ENCODE results near the gene CYP27A1. TPM values are rescaled to one million over a fixed set of nuclear protein-coding genes. Genes with fewer than 3 reads are reported as not detected.

The CYP27A1 gene
- total and polyA plus RNA-seq, 2 of the 4 experiments (the other 2 are of a cell fraction) = 5.2 to 5.3 TPM

- dilution Hi-C loops (cut with HindIII; ENCODE audit: low sequenced_read_pairs, unreplicated experiment) (no loop called here), intact Hi-C loops (cut with micrococcal nuclease) (no loop called here), in situ Hi-C loops (cut with MboI; ENCODE audit: low sequenced_read_pairs) (no loop called here)
- H2BK120ac ChIP-seq (ENCODE audit: low read depth, low read length) = no peak overlapping the region
- POLR2A ChIA-PET (ENCODE audit: unreplicated experiment) = no interaction called here
- H3K4me2 ChIP-seq (ENCODE audit: low read depth, low read length) = no peak overlapping the region
- no peak overlapping the region for H3K27ac ChIP-seq (ENCODE audit: insufficient read depth, low read length)
- H2AK5ac ChIP-seq (ENCODE audit: low read depth, low read length) = no peak overlapping the region
- peaks cover 6% of the 10 kb centered on the region for H3K9me3 ChIP-seq (ENCODE audit: control insufficient read depth, insufficient read depth, low read length)
- no peak overlapping the region for H2AFZ ChIP-seq (replicated peaks; ENCODE audit: low read length, poor library complexity)
- no peak overlapping the region for H3K56ac ChIP-seq (ENCODE audit: extremely low read depth, insufficient read depth, low read length)
- no peak overlapping the region for H4K8ac ChIP-seq (ENCODE audit: low read depth in 2 of 2, low read length in 2 of 2)
- H2AK9ac ChIP-seq (replicated peaks; ENCODE audit: low read depth, low read length, poor library complexity) = no peak overlapping the region
- no CpG with 5 or more reads among the region's 1 CpG for WGBS, 2 experiments (ENCODE audit: extremely low coverage in 2 of 2, insufficient read length in 1 of 2)
- H3K18ac ChIP-seq (ENCODE audit: low read depth, low read length) = no peak overlapping the region
- H2BK20ac ChIP-seq (ENCODE audit: low read depth, low read length) = no peak overlapping the region
- no peaks in the 10 kb centered on the region for H3K4me1 ChIP-seq (ENCODE audit: control insufficient read depth, insufficient read depth, low read length)
- H2BK5ac ChIP-seq (ENCODE audit: low read depth, low read length, poor library complexity, severe bottlenecking) = no peak overlapping the region
- no peak overlapping the region for H3K23ac ChIP-seq (ENCODE audit: low read depth, low read length)
- no peaks in the 10 kb centered on the region for H4K20me1 ChIP-seq (ENCODE audit: insufficient read depth, low read length)
- no peak overlapping the region for H3K4ac ChIP-seq (ENCODE audit: low read depth, low read length)
- no TSS peak for BruUV-seq (replicated peaks)
- CTCF ChIA-PET = no interaction called here
- H3K27me3 ChIP-seq (ENCODE audit: control insufficient read depth, insufficient read depth, low read length) = no peaks in the 10 kb centered on the region
- TF ChIP-seq CTCF (conservative IDR thresholded peaks at IDR 0.05; ENCODE audit: low read depth, low read length) (no peak), CHD1 (IDR thresholded peaks at IDR 0.05; ENCODE audit: low read depth, low read length) (no peak), RFX5 (IDR thresholded peaks at IDR 0.05; ENCODE audit: low read depth, low read length) (no peak), FOS (IDR thresholded peaks at IDR 0.05; ENCODE audit: low read depth, low read length) (no peak), MAFK (IDR thresholded peaks at IDR 0.05; ENCODE audit: low read depth, low read length) (no peak), MAZ (IDR thresholded peaks at IDR 0.05; ENCODE audit: borderline replicate concordance, low read depth, low read length) (no peak), SMC3 (IDR thresholded peaks at IDR 0.05; ENCODE audit: low read depth, low read length) (no peak), NFE2L2 (IDR thresholded peaks at IDR 0.05; ENCODE audit: low read depth, low read length) (no peak), POLR2A (IDR thresholded peaks at IDR 0.05; ENCODE audit: low read depth, low read length) (no peak), CEBPB (IDR thresholded peaks at IDR 0.05; ENCODE audit: low read depth, low read length) (no peak), BHLHE40 (IDR thresholded peaks at IDR 0.05; ENCODE audit: low read depth, low read length) (no peak), MXI1 (IDR thresholded peaks at IDR 0.05; ENCODE audit: borderline replicate concordance, low read depth, low read length) (no peak), RAD21 (IDR thresholded peaks at IDR 0.05; ENCODE audit: low read length) (no peak), RCOR1 (IDR thresholded peaks at IDR 0.05; ENCODE audit: insufficient replicate concordance, low read length) (no peak), ELK1 (IDR thresholded peaks at IDR 0.05; ENCODE audit: borderline replicate concordance, low read depth, low read length) (no peak), USF2 (IDR thresholded peaks at IDR 0.05; ENCODE audit: low read depth, low read length) (no peak)
- no peak overlapping the region for H3K14ac ChIP-seq (replicated peaks; ENCODE audit: low read depth, low read length)
- H3K79me1 ChIP-seq (ENCODE audit: low read depth in 1 of 2, low read length in 2 of 2) = no peaks in the 10 kb centered on the region
- no peaks in the 10 kb centered on the region for H3K9me1 ChIP-seq (ENCODE audit: insufficient read depth, low read length)
- H3K36me3 ChIP-seq (ENCODE audit: control insufficient read depth, insufficient read depth, low read length) = peaks cover 4% of the 10 kb centered on the region; the same call in 1 of the 2 replicates
- H4K5ac ChIP-seq (ENCODE audit: low read depth, low read length) = no peak overlapping the region
- no peak overlapping the region for H3K4me3 ChIP-seq (ENCODE audit: insufficient read depth, low read depth, low read length)
- no peak overlapping the region for H4K91ac ChIP-seq (ENCODE audit: insufficient read depth, low read depth, low read length)
- DNase-seq (no peak), ATAC-seq (ENCODE audit: low read depth) (no peak)
- no peak overlapping the region for H3K9ac ChIP-seq (ENCODE audit: low read depth, low read length)
- H2BK15ac ChIP-seq (ENCODE audit: low read depth, low read length) = no peak overlapping the region
Observed at GRCh38 chr2:218776488-218776887, 5.5 kb upstream of the CYP27A1 start.

Measured in IMR-90 (cell line).